ENCODE results near the gene C1orf122. TPM values are rescaled to one million over a fixed set of nuclear protein-coding genes. Genes with fewer than 3 reads are reported as not detected.

The C1orf122 gene
- total RNA-seq, 3 donors from 2014 or later, result 58.5 to 64.6 (median 58.9) TPM

DNA sequence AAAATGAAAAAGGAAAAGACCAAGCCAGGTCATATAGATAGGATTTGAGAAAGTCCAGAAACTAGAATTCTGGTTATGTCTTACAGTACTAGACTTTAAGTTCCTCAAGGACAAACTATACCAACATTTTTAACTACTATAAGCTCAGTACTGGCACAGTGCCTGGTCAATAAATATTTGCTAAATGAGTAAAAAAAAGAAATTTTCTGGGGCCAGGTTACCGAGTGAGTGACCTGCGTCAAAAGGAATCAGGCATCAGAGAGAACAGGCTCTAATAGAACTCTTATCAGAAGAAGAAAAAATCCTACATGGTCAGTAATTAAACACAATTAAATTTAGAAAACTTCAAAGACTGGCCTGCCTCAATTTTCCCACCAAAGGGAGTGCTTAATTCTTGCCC lies 24.2 kb downstream of the C1orf122 start:
- TF ChIP-seq POLR2A (IDR thresholded peaks at IDR 0.05) (no peak), POLR2AphosphoS5 (IDR thresholded peaks at IDR 0.05) (no peak)
- TF ChIP-seq, protein P1, sequence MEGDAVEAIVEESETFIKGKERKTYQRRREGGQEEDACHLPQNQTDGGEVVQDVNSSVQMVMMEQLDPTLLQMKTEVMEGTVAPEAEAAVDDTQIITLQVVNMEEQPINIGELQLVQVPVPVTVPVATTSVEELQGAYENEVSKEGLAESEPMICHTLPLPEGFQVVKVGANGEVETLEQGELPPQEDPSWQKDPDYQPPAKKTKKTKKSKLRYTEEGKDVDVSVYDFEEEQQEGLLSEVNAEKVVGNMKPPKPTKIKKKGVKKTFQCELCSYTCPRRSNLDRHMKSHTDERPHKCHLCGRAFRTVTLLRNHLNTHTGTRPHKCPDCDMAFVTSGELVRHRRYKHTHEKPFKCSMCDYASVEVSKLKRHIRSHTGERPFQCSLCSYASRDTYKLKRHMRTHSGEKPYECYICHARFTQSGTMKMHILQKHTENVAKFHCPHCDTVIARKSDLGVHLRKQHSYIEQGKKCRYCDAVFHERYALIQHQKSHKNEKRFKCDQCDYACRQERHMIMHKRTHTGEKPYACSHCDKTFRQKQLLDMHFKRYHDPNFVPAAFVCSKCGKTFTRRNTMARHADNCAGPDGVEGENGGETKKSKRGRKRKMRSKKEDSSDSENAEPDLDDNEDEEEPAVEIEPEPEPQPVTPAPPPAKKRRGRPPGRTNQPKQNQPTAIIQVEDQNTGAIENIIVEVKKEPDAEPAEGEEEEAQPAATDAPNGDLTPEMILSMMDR (IDR thresholded peaks at IDR 0.05), result no peak
- peaks cover 5% of the 10 kb centered on the region for H3K36me3 ChIP-seq
- H3K9me3 ChIP-seq, result no peaks in the 10 kb centered on the region

GRCh38 chr1:37836788-37837187 lies 29.2 kb downstream of the C1orf122 start:
- no peaks in the 10 kb centered on the region for H3K27me3 ChIP-seq
- DNase-seq (ENCODE audit: low spot score in 2 of 2), result no peak
- H3K36me3 ChIP-seq, result peaks cover 12% of the 10 kb centered on the region
- no peak for TF ChIP-seq POLR2AphosphoS5 (IDR thresholded peaks at IDR 0.05)
- no peak for TF ChIP-seq POLR2A (IDR thresholded peaks at IDR 0.05)
- TF ChIP-seq, protein P1 (IDR thresholded peaks at IDR 0.05), result no peak
- H3K4me1 ChIP-seq, result no peaks in the 10 kb centered on the region
- H3K9me3 ChIP-seq, result no peaks in the 10 kb centered on the region
- intact Hi-C loops (cut with DNase I; ENCODE audit: low total_unique reads), result no loop called here
- no peak overlapping the region for H3K27ac ChIP-seq
- no peak overlapping the region for H3K4me3 ChIP-seq

More for the DNA sequence above, 24.2 kb downstream of the C1orf122 start:
- no peak overlapping the region for H3K4me3 ChIP-seq
- intact Hi-C loops (cut with DNase I; ENCODE audit: low total_unique reads), result no loop called here
- no peaks in the 10 kb centered on the region for H3K27me3 ChIP-seq
- H3K27ac ChIP-seq, result no peak overlapping the region
- no peaks in the 10 kb centered on the region for H3K4me1 ChIP-seq
- DNase-seq (ENCODE audit: low spot score in 2 of 2), result no peak

DNA sequence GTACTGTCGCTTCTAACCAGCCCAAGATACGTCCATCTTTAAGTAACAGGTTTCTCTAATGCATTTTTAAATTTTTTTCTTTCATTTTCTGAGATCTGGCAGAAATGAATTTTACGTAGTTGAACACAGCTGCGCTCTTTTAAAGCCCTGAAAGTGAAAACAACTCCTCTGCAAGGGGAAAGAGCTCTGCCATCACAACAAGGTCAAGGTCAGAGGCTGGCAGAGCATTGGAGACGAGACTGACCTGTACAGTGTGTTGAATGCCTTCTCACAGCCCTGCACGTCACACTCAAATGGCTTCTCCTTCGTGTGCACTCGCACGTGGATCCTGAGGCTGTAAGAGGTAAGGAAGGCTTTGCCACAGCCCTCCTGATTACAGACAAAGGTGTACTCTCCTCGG lies 32.1 kb downstream of the C1orf122 start:
- no peak for DNase-seq (ENCODE audit: low spot score in 2 of 2)
- Histone ChIP-seq H3K27me3 (no peaks in the 10 kb centered on the region), H3K27ac (no peak overlapping the region), H3K4me1 (no peaks in the 10 kb centered on the region), H3K36me3 (peaks cover 8% of the 10 kb centered on the region), H3K9me3 (no peaks in the 10 kb centered on the region), H3K4me3 (no peak overlapping the region)
- TF ChIP-seq, protein P1 (IDR thresholded peaks at IDR 0.05), result no peak
- TF ChIP-seq POLR2A (IDR thresholded peaks at IDR 0.05) (no peak), POLR2AphosphoS5 (IDR thresholded peaks at IDR 0.05) (no peak)
- intact Hi-C loops (cut with DNase I; ENCODE audit: low total_unique reads), result loop anchor here (10.0 kb wide), 1 partner anchor 1375 kb away; no protein-coding TSS in a partner anchor

GRCh38 chr1:37840711-37841110 lies 33.1 kb downstream of the C1orf122 start:
- Histone ChIP-seq H3K27me3 (no peaks in the 10 kb centered on the region), H3K4me1 (no peaks in the 10 kb centered on the region), H3K36me3 (peaks cover 8% of the 10 kb centered on the region), H3K27ac (no peak overlapping the region), H3K9me3 (no peaks in the 10 kb centered on the region), H3K4me3 (no peak overlapping the region)
- TF ChIP-seq, protein P1 (IDR thresholded peaks at IDR 0.05), result no peak
- TF ChIP-seq POLR2AphosphoS5 (IDR thresholded peaks at IDR 0.05) (no peak), POLR2A (IDR thresholded peaks at IDR 0.05) (no peak)
- DNase-seq (ENCODE audit: low spot score in 2 of 2), result no peak
- intact Hi-C loops (cut with DNase I; ENCODE audit: low total_unique reads), result loop anchor here (10.0 kb wide), 1 partner anchor 1374 kb away; no protein-coding TSS in a partner anchor

DNA sequence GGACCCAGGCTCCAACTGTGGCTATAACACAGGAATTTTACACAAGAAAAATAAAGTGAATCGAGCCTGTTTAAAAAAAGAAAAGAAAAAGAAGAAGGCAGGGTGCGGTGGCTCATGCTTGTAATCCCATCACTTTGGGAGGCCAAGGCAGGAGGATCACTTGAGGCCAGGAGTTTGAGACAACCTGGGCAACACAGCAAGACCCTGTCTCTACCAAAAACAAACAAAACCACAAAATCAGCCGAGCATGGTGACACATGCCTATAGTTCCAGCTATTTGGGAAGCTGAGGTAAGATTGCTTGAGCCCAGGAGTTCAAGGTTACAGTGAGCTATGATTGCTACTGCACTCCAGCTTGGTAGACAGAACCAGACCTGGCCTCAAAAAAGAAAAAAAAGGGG lies 34.1 kb downstream of the C1orf122 start:
- intact Hi-C loops (cut with DNase I; ENCODE audit: low total_unique reads), result loop anchor here (10.0 kb wide), 1 partner anchor 1373 kb away; no protein-coding TSS in a partner anchor
- no peak for DNase-seq (ENCODE audit: low spot score in 2 of 2)
- Histone ChIP-seq H3K36me3 (peaks cover 8% of the 10 kb centered on the region), H3K9me3 (no peaks in the 10 kb centered on the region), H3K4me1 (no peaks in the 10 kb centered on the region), H3K4me3 (no peak overlapping the region), H3K27me3 (no peaks in the 10 kb centered on the region), H3K27ac (no peak overlapping the region)
- TF ChIP-seq, protein P1 (IDR thresholded peaks at IDR 0.05), result no peak
- TF ChIP-seq POLR2AphosphoS5 (IDR thresholded peaks at IDR 0.05) (no peak), POLR2A (IDR thresholded peaks at IDR 0.05) (no peak)

Data from breast epithelium (tissue), 4 donors.